Mucosa of descending colon (tissue), 3 donors: ENCODE data around the gene SP5. TPM values are rescaled to one million over a fixed set of nuclear protein-coding genes. Genes with fewer than 3 reads are reported as not detected.

Source experiments
- ATAC-seq: fragments of 200-7000 bp; cut with Tn5 transposase; one replicate; pipeline ENCODE4 v1.9.1; 2020; ENCODE audit warnings: mild to moderate bottlenecking, moderate library complexity
- DNase-seq, 3 donors: peaks; one replicate each; pipeline ENCODE4 v3.0.0-alpha.2; 2020
- H3K36me3 ChIP-seq: fragments of 200-600 bp; one replicate; pipeline ENCODE4 v1.8.0; 2021; ENCODE audit warnings: low read depth, mild to moderate bottlenecking
- H3K4me1 ChIP-seq: fragments of 200-600 bp; one replicate; pipeline ENCODE4 v1.8.0; 2021; ENCODE audit warnings: low read depth, mild to moderate bottlenecking
- H3K4me3 ChIP-seq: fragments of 200-600 bp; one replicate; pipeline ENCODE4 v1.8.0; 2021; ENCODE audit warnings: mild to moderate bottlenecking
- H3K9me3 ChIP-seq: fragments of 200-600 bp; one replicate; pipeline ENCODE4 v1.8.0; 2021; ENCODE audit warnings: mild to moderate bottlenecking
- intact Hi-C, 2 donors: fragments of 100-400 bp; cut with DNase I in 1 of 2; cut with micrococcal nuclease in 1 of 2; formaldehyde crosslinking; loops; one replicate each; pipeline versions ENCODE4 v1.11.0 to v1.11.1; 2022; cut with DNase I, micrococcal nuclease
- total RNA-seq, 3 donors: library from RNA; stranded (reverse); fragmentation: NEBNext Ultra II Directional in 2 of 3; extraction: Animal tissue kit (Norgen Biotek cat#: 25700) in 2 of 3; gene quantifications; one replicate each; pipeline versions ENCODE4 v1.2.1 to v1.2.4, GENCODE V29; 2021 to 2023
- TF ChIP-seq, protein P1 (sequence below): fragments of 200-600 bp; IDR thresholded peaks from one replicate; pipeline ENCODE4 v1.8.0; 2022; ENCODE audit warnings: antibody characterized with exemption, mild to moderate bottlenecking
- donor health status: DM: no; HTN: no; CAD: no; lungs with moderate emphysema.
- donor health status: DM: no; HTN: no; CAD: no.
- donor health status: DM: no; HTN: yes; CAD: no.

SP5 gene
- total RNA-seq, 3 donors from 2014 or later: 2.1 to 4.8 (median 2.3) TPM

DNA sequence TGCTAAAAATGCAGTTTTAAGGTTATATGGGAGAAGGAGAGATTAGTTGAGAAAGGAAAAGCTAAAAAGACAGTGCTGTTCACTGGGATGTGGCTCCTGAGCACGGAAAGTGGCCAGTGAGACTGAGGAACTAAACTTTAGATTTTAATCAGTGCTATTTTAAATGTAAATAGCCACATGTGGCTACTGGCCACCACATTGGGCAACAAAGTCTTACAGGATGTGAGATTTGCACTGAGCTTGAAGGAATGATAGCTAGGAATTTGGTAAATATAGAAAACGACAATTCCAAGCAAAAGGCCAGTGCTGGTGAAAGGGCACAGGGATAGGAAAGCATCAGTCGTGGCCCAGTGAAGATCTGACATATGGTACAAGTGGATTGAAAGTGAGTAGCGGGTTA, 14.1 kb upstream of the SP5 start:
- Histone ChIP-seq H3K4me3 (no peak overlapping the region), H3K9me3 (no peaks in the 10 kb centered on the region), H3K4me1 (no peaks in the 10 kb centered on the region), H3K36me3 (no peaks in the 10 kb centered on the region)
- DNase-seq: no peak
- intact Hi-C loops: no loop called here
- TF ChIP-seq, protein P1, sequence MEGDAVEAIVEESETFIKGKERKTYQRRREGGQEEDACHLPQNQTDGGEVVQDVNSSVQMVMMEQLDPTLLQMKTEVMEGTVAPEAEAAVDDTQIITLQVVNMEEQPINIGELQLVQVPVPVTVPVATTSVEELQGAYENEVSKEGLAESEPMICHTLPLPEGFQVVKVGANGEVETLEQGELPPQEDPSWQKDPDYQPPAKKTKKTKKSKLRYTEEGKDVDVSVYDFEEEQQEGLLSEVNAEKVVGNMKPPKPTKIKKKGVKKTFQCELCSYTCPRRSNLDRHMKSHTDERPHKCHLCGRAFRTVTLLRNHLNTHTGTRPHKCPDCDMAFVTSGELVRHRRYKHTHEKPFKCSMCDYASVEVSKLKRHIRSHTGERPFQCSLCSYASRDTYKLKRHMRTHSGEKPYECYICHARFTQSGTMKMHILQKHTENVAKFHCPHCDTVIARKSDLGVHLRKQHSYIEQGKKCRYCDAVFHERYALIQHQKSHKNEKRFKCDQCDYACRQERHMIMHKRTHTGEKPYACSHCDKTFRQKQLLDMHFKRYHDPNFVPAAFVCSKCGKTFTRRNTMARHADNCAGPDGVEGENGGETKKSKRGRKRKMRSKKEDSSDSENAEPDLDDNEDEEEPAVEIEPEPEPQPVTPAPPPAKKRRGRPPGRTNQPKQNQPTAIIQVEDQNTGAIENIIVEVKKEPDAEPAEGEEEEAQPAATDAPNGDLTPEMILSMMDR: no peak
- ATAC-seq: no peak

DNA sequence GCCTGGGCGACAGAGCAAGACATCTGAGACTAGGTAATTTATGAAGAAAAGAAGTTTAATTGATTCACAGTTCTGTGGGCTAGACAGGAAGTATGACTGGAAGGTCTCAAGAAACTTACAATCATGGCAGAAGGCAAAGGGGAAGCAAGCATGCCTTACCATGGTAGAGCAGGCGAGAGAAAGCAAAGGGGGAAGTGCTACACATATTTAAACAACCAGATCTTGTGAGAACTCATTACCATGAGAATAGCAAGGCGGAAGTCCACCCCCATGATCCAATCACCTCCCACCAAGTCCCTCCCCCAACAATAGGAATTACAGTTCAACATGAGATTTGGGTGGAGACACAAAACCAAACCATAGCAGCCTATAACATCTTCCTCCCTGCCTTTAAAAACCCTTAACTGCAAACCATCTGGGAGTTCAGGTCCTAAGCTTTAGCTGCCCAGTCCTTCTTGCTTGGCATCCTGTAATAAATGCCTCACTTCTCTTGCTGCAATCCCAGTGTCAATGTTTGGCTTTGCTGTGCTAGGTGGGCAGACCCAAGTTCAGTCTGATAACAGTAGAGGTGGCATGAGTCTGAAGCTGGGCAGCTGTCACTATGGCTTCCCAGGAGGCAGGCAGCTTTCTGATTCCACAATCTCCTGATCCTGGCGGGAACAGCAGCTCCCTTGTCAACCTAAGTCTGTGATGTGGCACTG, 11.2 kb upstream of the SP5 start:
- DNase-seq (no peak), ATAC-seq (no peak)
- Histone ChIP-seq H3K4me3 (no peak overlapping the region), H3K36me3 (no peaks in the 10 kb centered on the region), H3K9me3 (no peaks in the 10 kb centered on the region), H3K4me1 (no peaks in the 10 kb centered on the region)
- TF ChIP-seq, protein P1: no peak
- intact Hi-C loops: no loop called here

DNA sequence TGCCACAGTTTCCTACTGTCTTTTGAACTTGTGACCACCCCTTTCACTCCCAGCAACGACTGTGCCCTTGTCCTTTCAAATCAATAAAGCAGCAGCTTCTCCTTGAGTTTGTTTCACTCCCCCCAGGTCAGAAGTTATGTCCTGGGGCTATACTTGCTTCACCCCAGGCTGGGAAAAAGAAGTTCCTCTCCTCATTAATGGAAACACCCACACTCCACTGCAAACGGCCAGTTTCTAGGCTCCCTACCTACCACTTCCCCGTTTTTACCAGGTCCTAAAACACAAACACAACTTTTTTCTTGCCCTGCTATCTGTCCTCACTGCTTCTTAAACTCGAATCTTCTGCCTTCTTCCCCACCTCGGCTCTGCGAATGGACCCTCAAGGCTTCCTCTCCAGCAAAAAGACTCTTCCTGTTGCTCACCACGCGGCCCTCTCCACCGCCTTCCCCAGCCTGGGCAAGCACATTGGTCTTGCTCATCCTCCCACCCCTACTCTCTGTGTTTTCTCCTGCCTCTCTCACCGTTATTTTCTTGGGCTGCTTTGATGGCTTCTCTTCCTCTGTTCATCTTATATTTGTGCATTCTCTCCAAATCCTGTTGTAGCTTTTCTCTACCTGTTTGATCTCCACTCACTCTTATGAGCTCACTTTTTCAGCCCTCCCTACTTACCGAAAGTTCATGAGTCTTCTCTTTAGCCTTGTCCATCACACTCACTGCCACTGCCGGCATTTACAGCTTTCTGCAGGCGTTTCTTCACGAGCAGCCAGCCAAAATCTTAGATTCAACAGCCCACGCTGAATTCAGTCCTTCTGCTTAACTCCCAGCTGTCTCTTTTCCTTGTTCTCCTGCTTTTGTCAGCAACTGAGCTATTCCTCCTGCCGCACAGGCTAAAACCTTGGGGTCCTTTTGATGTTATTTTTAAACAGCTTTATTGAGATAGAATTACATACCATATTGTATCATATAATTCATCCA, 7.0 kb upstream of the SP5 start:
- no peaks in the 10 kb centered on the region for H3K4me1 ChIP-seq
- intact Hi-C loops: no loop called here
- no peak for DNase-seq
- TF ChIP-seq, protein P1: no peak
- no peak overlapping the region for H3K4me3 ChIP-seq
- H3K9me3 ChIP-seq: no peaks in the 10 kb centered on the region
- H3K36me3 ChIP-seq: no peaks in the 10 kb centered on the region
- no peak for ATAC-seq

DNA sequence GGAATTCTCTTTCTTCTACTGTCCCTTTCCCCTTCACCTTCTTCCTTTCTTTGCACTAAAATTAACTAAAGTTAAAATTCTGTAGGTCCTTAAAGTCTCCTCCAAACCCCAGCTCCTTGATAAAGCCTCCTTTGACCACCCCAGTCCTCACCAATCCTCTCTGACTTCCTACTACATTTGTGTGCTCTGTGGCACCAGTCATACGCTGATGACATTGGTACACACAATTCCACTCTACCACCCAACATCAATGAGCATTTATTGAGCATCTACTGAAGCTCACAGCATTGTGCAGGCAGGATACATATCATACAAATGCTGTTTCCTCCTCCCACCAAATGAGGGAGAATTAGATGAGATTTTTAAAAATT, 4.5 kb upstream of the SP5 start:
- H3K4me3 ChIP-seq: no peak overlapping the region
- ATAC-seq (no peak), DNase-seq (no peak)
- peaks cover 15% of the 10 kb centered on the region for H3K4me1 ChIP-seq
- TF ChIP-seq, protein P1: no peak
- no peaks in the 10 kb centered on the region for H3K36me3 ChIP-seq
- intact Hi-C loops: no loop called here
- H3K9me3 ChIP-seq: no peaks in the 10 kb centered on the region

DNA sequence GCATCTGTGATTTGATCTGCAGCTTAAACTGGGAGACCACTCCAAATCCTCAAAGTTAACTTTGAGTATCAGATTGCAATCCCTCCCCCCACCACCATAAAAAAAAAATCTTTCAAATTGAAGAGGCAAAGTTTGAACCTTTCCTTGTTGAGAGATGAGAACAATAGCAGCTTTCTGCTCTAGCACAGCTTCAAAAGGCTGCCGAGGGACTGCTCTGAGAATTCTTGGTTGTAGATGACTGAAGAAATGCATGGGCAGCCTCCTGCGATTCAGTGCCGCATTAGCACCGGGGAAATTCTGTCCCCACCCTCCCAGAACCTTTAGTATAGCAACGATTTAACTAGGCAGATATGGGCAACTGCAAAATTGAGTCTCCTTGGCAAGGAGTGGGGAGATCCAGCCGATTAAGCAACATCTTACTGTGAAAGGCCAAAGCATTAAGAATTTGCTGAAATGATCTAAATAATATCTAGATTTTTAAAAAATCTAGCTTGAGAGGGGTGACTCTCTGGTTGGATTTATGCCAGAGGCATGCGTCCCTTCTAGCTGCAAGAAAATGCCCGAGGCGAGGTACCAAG, 3.9 kb upstream of the SP5 start:
- H3K4me3 ChIP-seq: no peak overlapping the region
- TF ChIP-seq, protein P1: no peak
- intact Hi-C loops: no loop called here
- H3K9me3 ChIP-seq: no peaks in the 10 kb centered on the region
- peaks cover 22% of the 10 kb centered on the region for H3K4me1 ChIP-seq
- H3K36me3 ChIP-seq: no peaks in the 10 kb centered on the region
- no peak for DNase-seq
- no peak for ATAC-seq
